Measurements from ENCODE around the gene TBC1D8. TPM values are rescaled to one million over a fixed set of nuclear protein-coding genes. Genes with fewer than 3 reads are reported as not detected.

The TBC1D8 gene
- total RNA-seq, 1 donor from 2014 or later = 3.9 TPM

- no peak overlapping the region for H3K4me2 ChIP-seq
- no peaks in the 10 kb centered on the region for H3K9me3 ChIP-seq (ENCODE audit: low read depth)
- no peak overlapping the region for H3K9ac ChIP-seq
- H3F3A ChIP-seq (ENCODE audit: low read depth) = no peaks in the 10 kb centered on the region
- H4K20me1 ChIP-seq (ENCODE audit: low read depth) = no peaks in the 10 kb centered on the region
- H3K27me3 ChIP-seq = no peaks in the 10 kb centered on the region
- H3K4me1 ChIP-seq = no peaks in the 10 kb centered on the region
- H2AFZ ChIP-seq (replicated peaks) = no peak overlapping the region
- no peak overlapping the region for H3K4me3 Mint-ChIP-seq
- H3K9me3 Mint-ChIP-seq = no peaks in the 10 kb centered on the region
- H3K27ac ChIP-seq = no peak overlapping the region
- H3K36me3 ChIP-seq = no peaks in the 10 kb centered on the region
- no peak for DNase-seq (ENCODE audit: low spot score)
- no peak overlapping the region for H3K27ac Mint-ChIP-seq
- H3K4me3 ChIP-seq = no peak overlapping the region
- no peaks in the 10 kb centered on the region for H3K79me2 ChIP-seq (ENCODE audit: low read depth)
- H3K36me3 Mint-ChIP-seq = no peaks in the 10 kb centered on the region
- no peaks in the 10 kb centered on the region for H3K4me1 Mint-ChIP-seq
- peaks cover 3% of the 10 kb centered on the region for H3K27me3 Mint-ChIP-seq (ENCODE audit: insufficient read depth, low read depth)
- TF ChIP-seq EZH2 (IDR thresholded peaks at IDR 0.05) (no peak), CTCF (IDR thresholded peaks at IDR 0.05) (no peak), EZH2phosphoT487 (IDR thresholded peaks at IDR 0.05) (no peak)
Observed at GRCh38 chr2:100965596-100965995, 185.6 kb downstream of the TBC1D8 start.

GRCh38 chr2:100964681-100965169 is 186.5 kb downstream of the TBC1D8 start:
- H3K4me1 ChIP-seq = no peaks in the 10 kb centered on the region
- no peaks in the 10 kb centered on the region for H3K9me3 ChIP-seq (ENCODE audit: low read depth)
- no peaks in the 10 kb centered on the region for H3K27me3 ChIP-seq
- H3K4me3 Mint-ChIP-seq = no peak overlapping the region
- no peaks in the 10 kb centered on the region for H3F3A ChIP-seq (ENCODE audit: low read depth)
- H3K4me1 Mint-ChIP-seq = no peaks in the 10 kb centered on the region
- no peak for DNase-seq (ENCODE audit: low spot score)
- no peak overlapping the region for H3K27ac ChIP-seq
- H3K27me3 Mint-ChIP-seq (ENCODE audit: insufficient read depth, low read depth) = peaks cover 3% of the 10 kb centered on the region
- H4K20me1 ChIP-seq (ENCODE audit: low read depth) = no peaks in the 10 kb centered on the region
- H3K36me3 Mint-ChIP-seq = no peaks in the 10 kb centered on the region
- TF ChIP-seq EZH2phosphoT487 (IDR thresholded peaks at IDR 0.05) = no peak
- TF ChIP-seq CTCF (IDR thresholded peaks at IDR 0.05) = no peak
- no peak for TF ChIP-seq EZH2 (IDR thresholded peaks at IDR 0.05)
- H2AFZ ChIP-seq (replicated peaks) = no peak overlapping the region
- no peak overlapping the region for H3K4me3 ChIP-seq
- H3K36me3 ChIP-seq = no peaks in the 10 kb centered on the region
- no peak overlapping the region for H3K27ac Mint-ChIP-seq
- no peak overlapping the region for H3K9ac ChIP-seq
- H3K79me2 ChIP-seq (ENCODE audit: low read depth) = no peaks in the 10 kb centered on the region
- H3K9me3 Mint-ChIP-seq = no peaks in the 10 kb centered on the region
- no peak overlapping the region for H3K4me2 ChIP-seq

GRCh38 chr2:100964222-100964621 is 187.0 kb downstream of the TBC1D8 start:
- Mint-ChIP-seq H3K4me1 (peaks cover under 1% of the 10 kb centered on the region), H3K27ac (no peak overlapping the region), H3K9me3 (no peaks in the 10 kb centered on the region), H3K27me3 (ENCODE audit: insufficient read depth, low read depth) (peaks cover 3% of the 10 kb centered on the region), H3K4me3 (no peak overlapping the region), H3K36me3 (no peaks in the 10 kb centered on the region)
- Histone ChIP-seq H3K27ac (no peak overlapping the region), H3K27me3 (no peaks in the 10 kb centered on the region), H3K9ac (no peak overlapping the region), H3K4me3 (no peak overlapping the region), H3F3A (ENCODE audit: low read depth) (no peaks in the 10 kb centered on the region), H3K9me3 (ENCODE audit: low read depth) (no peaks in the 10 kb centered on the region), H3K4me2 (no peak overlapping the region), H2AFZ (replicated peaks) (no peak overlapping the region), H4K20me1 (ENCODE audit: low read depth) (no peaks in the 10 kb centered on the region), H3K4me1 (no peaks in the 10 kb centered on the region), H3K36me3 (no peaks in the 10 kb centered on the region), H3K79me2 (ENCODE audit: low read depth) (no peaks in the 10 kb centered on the region)
- no peak for DNase-seq (ENCODE audit: low spot score)
- no peak for TF ChIP-seq CTCF (IDR thresholded peaks at IDR 0.05)
- no peak for TF ChIP-seq EZH2phosphoT487 (IDR thresholded peaks at IDR 0.05)
- TF ChIP-seq EZH2 (IDR thresholded peaks at IDR 0.05) = no peak

Data from neural progenitor cell (in vitro differentiated cells).